Transverse colon (tissue), 4 donors: ENCODE measurements around the gene ZKSCAN3. TPM values are rescaled to one million over a fixed set of nuclear protein-coding genes. Genes with fewer than 3 reads are reported as not detected.
A peak's percentile ranks its signal among the peaks of the same experiment; 100 is the strongest.

Experiments
- DNase-seq: peaks from one replicate; pipeline ENCODE4 v3.0.0-alpha.2; 2019
- H3K27ac ChIP-seq, 4 donors: fragments of 200-600 bp; sonication (generic); 2 replicates each; pipeline ENCODE4 v1.5.1; 2016 to 2018; ENCODE audit warnings: inconsistent platforms in 4 of 4
- H3K27me3 ChIP-seq: fragments of 200-600 bp; sonication (generic); 2 replicates; pipeline ENCODE4 v1.5.1; 2017; ENCODE audit warnings: inconsistent platforms
- H3K36me3 ChIP-seq, 4 donors: fragments of 200-600 bp; sonication (generic); 2 replicates each; pipeline ENCODE4 v1.5.1; 2017 to 2019; ENCODE audit warnings: inconsistent platforms in 4 of 4
- H3K4me1 ChIP-seq, 4 donors: fragments of 200-600 bp; sonication (generic); 2 replicates each; pipeline ENCODE4 v1.5.1; 2017 to 2020; ENCODE audit warnings: inconsistent platforms in 4 of 4
- H3K4me3 ChIP-seq, 4 donors: fragments of 200-600 bp; sonication (generic); 1 replicate in 1 of 4; 2 replicates in 3 of 4; pipeline versions ENCODE4 v1.5.1 to v1.6.1; 2017 to 2019; ENCODE audit warnings: inconsistent platforms in 4 of 4
- H3K9me3 ChIP-seq, 2 donors: fragments of 200-600 bp; sonication (generic); 2 replicates each; pipeline ENCODE4 v1.5.1; 2017 to 2019; ENCODE audit warnings: inconsistent platforms in 2 of 2
- CTCF ChIP-seq, 5 experiments: fragments of 200-600 bp in 3 of 5; fragments of 450-650 bp in 2 of 5; sonication (generic) in 3 of 5; IDR thresholded peaks; 1 replicate in 2 of 5; 2 replicates in 3 of 5; pipeline ENCODE4 v1.5.1; 2016 to 2017; ENCODE audit warnings: antibody characterized with exemption in 5 of 5, inconsistent platforms in 3 of 5, mild to moderate bottlenecking in 2 of 5, moderate library complexity in 1 of 5
- EP300 ChIP-seq: sonication (generic); formaldehyde crosslinking; IDR thresholded peaks from one replicate; pipeline ENCODE4 v1.6.1; 2017; ENCODE audit warnings: antibody characterized with exemption, low read depth
- POLR2A ChIP-seq: fragments of 450-650 bp; IDR thresholded peaks from one replicate; pipeline ENCODE4 v1.6.1; 2016; ENCODE audit warnings: antibody characterized with exemption, mild to moderate bottlenecking, moderate library complexity
- POLR2AphosphoS5 ChIP-seq, 3 donors: sonication (generic); formaldehyde crosslinking; IDR thresholded peaks; one replicate each; pipeline ENCODE4 v1.6.1; 2016; ENCODE audit warnings: antibody characterized with exemption in 3 of 3
- whole genome bisulfite sequencing, 2 donors: methylation state at CpG; one replicate each; pipeline ENCODE4 v1.1.5; 2018; ENCODE audit warnings: low coverage in 1 of 2; 5-methylcytosine and 5-hydroxymethylcytosine counted together
- in situ Hi-C, 4 donors: fragments of 200-750 bp; cut with MboI; loops; one replicate each; pipeline versions ENCODE4 v1.15.0 to v1.15.1; 2017; ENCODE audit warnings: low sequenced_read_pairs in 3 of 4, low pct_ligation_motif_present in 1 of 4, low pct_unique_long_range_greater_than_20kb in 1 of 4
- intact Hi-C: fragments of 100-400 bp; cut with DNase I; formaldehyde crosslinking; loops from one replicate; pipeline ENCODE4 v1.15.1; 2023; ENCODE audit warnings: low total_unique reads
- total RNA-seq, 4 donors: library from RNA; depleted of rRNA; stranded (reverse); fragments of >200 nt; gene quantifications; one replicate each; pipeline ENCODE4 v1.1.0, GENCODE V29; 2016

Gene ZKSCAN3
- total RNA-seq, 4 donors from 2014 or later: 1.4 to 5.2 (median 4.3) TPM

DNA sequence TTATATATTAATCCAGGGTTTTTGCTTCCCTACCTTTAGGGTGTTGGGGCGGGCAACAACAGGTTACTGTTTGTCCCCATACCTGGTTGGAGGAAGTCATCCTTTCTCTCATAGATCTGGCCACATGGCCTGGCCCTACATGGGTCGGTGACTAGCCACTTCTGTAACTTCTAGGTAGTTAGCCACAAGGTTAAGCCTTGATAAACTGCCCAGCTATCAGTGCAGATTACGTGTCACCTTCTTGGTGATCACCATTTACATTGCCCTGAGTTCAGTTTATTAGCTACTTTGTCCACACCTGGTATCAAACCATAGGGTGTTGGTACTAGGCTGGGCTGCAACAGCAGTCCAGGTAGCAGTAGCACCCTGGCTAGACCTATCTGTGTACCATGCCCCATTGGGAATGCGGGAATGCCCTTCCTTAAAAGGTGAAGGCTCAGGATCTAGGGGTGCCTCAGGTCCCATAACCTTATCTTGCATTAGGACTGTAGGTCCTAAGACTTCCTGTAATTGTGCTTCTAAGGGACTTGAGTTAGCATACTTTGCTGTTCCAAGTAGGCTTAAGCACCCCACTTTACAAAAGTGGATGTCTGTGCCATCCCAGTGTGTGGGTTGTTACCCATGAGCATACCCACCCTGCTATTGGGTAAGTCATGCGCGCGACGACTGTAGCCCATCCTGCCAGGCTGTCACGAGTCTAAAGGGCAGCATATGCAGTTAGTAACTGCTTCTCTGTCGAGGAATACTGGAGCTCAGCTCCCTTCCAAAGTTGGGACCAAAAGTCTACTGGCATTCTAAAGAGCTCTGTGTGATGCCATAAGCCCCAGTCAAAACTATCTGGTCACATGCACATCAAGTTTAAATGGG lies 5.2 kb downstream of the ZKSCAN3 start:
- WGBS, 2 donors: 84% methylated on average over 10 of the region's 10 CpGs; no CpG with 5 or more reads in 1 of the 2 donors
- in situ Hi-C loops: loop anchor here (5.0 to 25.0 kb wide), 6 partner anchors 93 to 1168 kb away; partner anchors contain the start of genes ZKSCAN8 (in 2 of the 4), NKAPL (in 1 of the 4), OR2B2 (in 1 of the 4) and ZKSCAN4 (in 1 of the 4)
- Histone ChIP-seq H3K9me3 (no peaks in the 10 kb centered on the region), H3K4me3 (peak overlapping the region in 2 of 4 donors; percentile 51 to 60), H3K4me1 (peaks cover 22 to 34% (median 28%) of the 10 kb centered on the region in 4 donors), H3K36me3 (no peaks in the 10 kb centered on the region), H3K27ac (peak overlapping the region; percentile 86 to 94 (median 90)), H3K27me3 (no peaks in the 10 kb centered on the region)
- no peak for DNase-seq
- TF ChIP-seq CTCF (IDR thresholded peaks at IDR 0.05) (no peak), EP300 (no peak), POLR2A (no peak)
- intact Hi-C loops: loop anchor here (5.0 to 10.0 kb wide), 2 partner anchors 88 to 220 kb away; partner anchors contain the start of gene ZSCAN26

GRCh38 chr6:28355743-28356665 lies 6.3 kb downstream of the ZKSCAN3 start:
- in situ Hi-C loops (loop anchor here (10.0 to 25.0 kb wide), 5 partner anchors 94 to 1169 kb away; partner anchors contain the start of genes NKAPL (in 1 of the 4), OR2B2 (in 1 of the 4), ZKSCAN4 (in 1 of the 4) and ZKSCAN8 (in 1 of the 4)), intact Hi-C loops (loop anchor here (5.0 to 10.0 kb wide), 2 partner anchors 89 to 221 kb away; partner anchors contain the start of gene ZSCAN26)
- Histone ChIP-seq H3K27ac (peak overlapping the region; percentile 86 to 94 (median 90)), H3K9me3 (no peaks in the 10 kb centered on the region), H3K4me3 (peak overlapping the region; percentile 41 to 75 (median 56)), H3K4me1 (peaks cover 16 to 25% (median 23%) of the 10 kb centered on the region in 4 donors), H3K36me3 (no peaks in the 10 kb centered on the region), H3K27me3 (no peaks in the 10 kb centered on the region)
- TF ChIP-seq CTCF (IDR thresholded peaks at IDR 0.05) (peak; percentile 84 to 96 (median 91)), EP300 (no peak), POLR2A (peak; percentile 46), POLR2AphosphoS5 (IDR thresholded peaks at IDR 0.05) (peak; percentile 49 to 55 (median 49))
- peak; percentile 81 for DNase-seq
- 2% methylated on average over 19 of the region's 19 CpGs; no CpG with 5 or more reads in 1 of the 2 donors for WGBS, 2 donors

DNA sequence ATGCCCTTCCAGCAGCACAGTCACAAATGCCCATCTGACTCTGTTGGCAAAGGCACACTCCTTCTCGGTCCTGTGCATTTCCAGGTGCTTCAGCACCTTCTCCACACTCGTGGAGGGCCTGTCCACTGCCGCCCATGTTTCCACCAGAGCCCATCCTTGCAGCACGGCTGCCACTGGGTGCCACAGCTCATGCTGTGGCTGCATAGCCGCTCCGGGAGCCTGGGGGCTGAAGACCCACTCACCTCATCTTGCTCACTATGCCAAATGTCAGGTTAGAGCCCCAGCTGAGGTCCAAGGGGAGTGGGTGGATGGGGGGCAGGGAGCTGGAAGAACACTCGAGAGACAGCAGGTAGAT lies 6.9 kb downstream of the ZKSCAN3 start:
- in situ Hi-C loops: loop anchor here (10.0 to 25.0 kb wide), 5 partner anchors 94 to 1169 kb away; partner anchors contain the start of genes NKAPL (in 1 of the 4), OR2B2 (in 1 of the 4), ZKSCAN4 (in 1 of the 4) and ZKSCAN8 (in 1 of the 4)
- H3K9me3 ChIP-seq: no peaks in the 10 kb centered on the region
- H3K36me3 ChIP-seq: no peaks in the 10 kb centered on the region
- intact Hi-C loops: loop anchor here (5.0 to 10.0 kb wide), 2 partner anchors 89 to 222 kb away; partner anchors contain the start of gene ZSCAN26
- 71% methylated on average over 1 to 7 of the region's 7 CpGs for WGBS, 2 donors
- peak overlapping the region; percentile 86 to 94 (median 90) for H3K27ac ChIP-seq
- no peak for DNase-seq
- H3K4me3 ChIP-seq: no peak overlapping the region
- H3K27me3 ChIP-seq: no peaks in the 10 kb centered on the region
- TF ChIP-seq POLR2A: no peak
- no peak for TF ChIP-seq EP300
- TF ChIP-seq CTCF (IDR thresholded peaks at IDR 0.05): no peak
- no peak for TF ChIP-seq POLR2AphosphoS5 (IDR thresholded peaks at IDR 0.05)
- H3K4me1 ChIP-seq: peaks cover 9 to 20% (median 17%) of the 10 kb centered on the region in 4 donors
